ENCODE measurements around the gene MTSS2.
A peak's percentile ranks its signal among the peaks of the same experiment; 100 is the strongest.
"Not testable (repeated sequence)": the region's sequence is repeated elsewhere in the genome, so short reads cannot be mapped to it uniquely, and the experiment has no call there.

MTSS2 gene

GRCh38 chr16:70653809-70654771, 31.8 kb downstream of the MTSS2 start:
- DNase-seq (ENCODE audit: low read depth): peak; percentile 62

GRCh38 chr16:70653406-70653805, 32.4 kb downstream of the MTSS2 start:
- no peak for DNase-seq (ENCODE audit: low read depth)

GRCh38 chr16:70652322-70652721, 33.5 kb downstream of the MTSS2 start:
- DNase-seq (ENCODE audit: low read depth): no peak

GRCh38 chr16:70651524-70651923, 34.3 kb downstream of the MTSS2 start:
- no peak for DNase-seq (ENCODE audit: low read depth)

- DNase-seq (ENCODE audit: low read depth): no peak
These were observed 35.6 kb downstream of the MTSS2 start for GRCh38 chr16:70650216-70650615.

GRCh38 chr16:70649300-70649699, 36.6 kb downstream of the MTSS2 start:
- no peak for DNase-seq (ENCODE audit: low read depth)

GRCh38 chr16:70648606-70649005, 37.2 kb downstream of the MTSS2 start:
- DNase-seq (ENCODE audit: low read depth): no peak

GRCh38 chr16:70647441-70648359, 38.2 kb downstream of the MTSS2 start:
- no peak for DNase-seq (ENCODE audit: low read depth)

GRCh38 chr16:70646260-70647241, 39.3 kb downstream of the MTSS2 start, which contains the start of gene IL34:
TSS of gene IL34 (plus strand) at chr16:70646559. CDS start at chr16:70646948, 389 bp downstream.
- DNase-seq (ENCODE audit: low read depth): no peak

- no peak for DNase-seq (ENCODE audit: low read depth)
These were observed 40.9 kb downstream of the MTSS2 start for GRCh38 chr16:70644763-70645597.

- DNase-seq (ENCODE audit: low read depth): not testable (repeated sequence)
These were observed 42.6 kb downstream of the MTSS2 start for GRCh38 chr16:70643264-70643663.

GRCh38 chr16:70642633-70643032, 43.2 kb downstream of the MTSS2 start:
- no peak for DNase-seq (ENCODE audit: low read depth)

- DNase-seq (ENCODE audit: low read depth): no peak
These were observed 46.8 kb downstream of the MTSS2 start for GRCh38 chr16:70638814-70639792.

Data from stimulated activated CD8-positive, alpha-beta memory T cell treated with anti-CD3 and anti-CD28 coated beads, Interleukin-15, amount 100 ng/mL, for 24 hours (primary cell).